ENCODE measurements around the gene NEDD4. TPM values are rescaled to one million over a fixed set of nuclear protein-coding genes. Genes with fewer than 3 reads are reported as not detected.
"Not testable (repeated sequence)": the region's sequence is repeated elsewhere in the genome, so short reads cannot be mapped to it uniquely, and the experiment has no call there.

NEDD4 gene
- total RNA-seq, 6 experiments from 2014 or later: 16.0 to 65.3 (median 22.4) TPM

GRCh38 chr15:56032373-56032772, 39.0 kb upstream of the NEDD4 start:
- Histone ChIP-seq H3K4me1 (peaks cover 0 to 6% (median 0%) of the 10 kb centered on the region in 4 donors), H3K27ac (no peak overlapping the region), H3K27me3 (no peaks in the 10 kb centered on the region), H3K4me3 (no peak overlapping the region), H3K9me3 (no peaks in the 10 kb centered on the region), H3K36me3 (no peaks in the 10 kb centered on the region)
- WGBS (ENCODE audit: insufficient coverage, low coverage, low lambda C conversion rate, missing lambda C conversion rate): 33% methylated on average over 1 of the region's 1 CpG
- intact Hi-C loops (cut with DNase I): no loop called here
- DNase-seq: no peak
- ATAC-seq: peak in 3 of 4 donors; percentile 14 to 46 (median 32)
- no peak for TF ChIP-seq POLR2A (IDR thresholded peaks at IDR 0.05)
- TF ChIP-seq, protein P1, sequence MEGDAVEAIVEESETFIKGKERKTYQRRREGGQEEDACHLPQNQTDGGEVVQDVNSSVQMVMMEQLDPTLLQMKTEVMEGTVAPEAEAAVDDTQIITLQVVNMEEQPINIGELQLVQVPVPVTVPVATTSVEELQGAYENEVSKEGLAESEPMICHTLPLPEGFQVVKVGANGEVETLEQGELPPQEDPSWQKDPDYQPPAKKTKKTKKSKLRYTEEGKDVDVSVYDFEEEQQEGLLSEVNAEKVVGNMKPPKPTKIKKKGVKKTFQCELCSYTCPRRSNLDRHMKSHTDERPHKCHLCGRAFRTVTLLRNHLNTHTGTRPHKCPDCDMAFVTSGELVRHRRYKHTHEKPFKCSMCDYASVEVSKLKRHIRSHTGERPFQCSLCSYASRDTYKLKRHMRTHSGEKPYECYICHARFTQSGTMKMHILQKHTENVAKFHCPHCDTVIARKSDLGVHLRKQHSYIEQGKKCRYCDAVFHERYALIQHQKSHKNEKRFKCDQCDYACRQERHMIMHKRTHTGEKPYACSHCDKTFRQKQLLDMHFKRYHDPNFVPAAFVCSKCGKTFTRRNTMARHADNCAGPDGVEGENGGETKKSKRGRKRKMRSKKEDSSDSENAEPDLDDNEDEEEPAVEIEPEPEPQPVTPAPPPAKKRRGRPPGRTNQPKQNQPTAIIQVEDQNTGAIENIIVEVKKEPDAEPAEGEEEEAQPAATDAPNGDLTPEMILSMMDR (IDR thresholded peaks at IDR 0.05): no peak

DNA sequence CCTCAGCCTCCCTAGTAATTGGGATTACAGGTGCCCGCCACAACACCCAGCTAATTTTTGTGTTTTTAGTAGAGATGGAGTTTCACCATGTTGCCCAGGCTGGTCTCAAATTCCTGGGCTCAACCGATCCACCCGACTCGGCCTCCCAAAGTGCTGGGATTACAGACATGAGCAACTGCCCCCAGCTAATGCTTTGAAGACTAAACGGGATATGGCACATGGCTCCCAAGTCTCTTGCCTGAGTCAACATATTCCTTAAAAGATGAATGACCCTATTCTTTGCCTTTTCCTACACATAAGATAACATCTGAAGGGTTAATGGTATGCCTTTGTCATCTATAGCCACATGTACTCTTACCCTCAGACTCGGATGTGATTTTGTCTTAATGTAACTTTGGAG, 38.4 kb upstream of the NEDD4 start:
- DNase-seq: no peak
- Histone ChIP-seq H3K27ac (no peak overlapping the region), H3K27me3 (no peaks in the 10 kb centered on the region), H3K4me3 (no peak overlapping the region), H3K4me1 (peaks cover 0 to 6% (median 0%) of the 10 kb centered on the region in 4 donors), H3K36me3 (no peaks in the 10 kb centered on the region), H3K9me3 (no peaks in the 10 kb centered on the region)
- TF ChIP-seq POLR2A (IDR thresholded peaks at IDR 0.05): no peak
- ATAC-seq: no peak
- 84% methylated on average over 5 of the region's 6 CpGs for WGBS (ENCODE audit: insufficient coverage, low coverage, low lambda C conversion rate, missing lambda C conversion rate)
- intact Hi-C loops (cut with DNase I): no loop called here

- 85% methylated on average over 4 of the region's 4 CpGs for WGBS (ENCODE audit: insufficient coverage, low coverage, low lambda C conversion rate, missing lambda C conversion rate)
- H3K4me1 ChIP-seq: peaks cover 0 to 6% (median 0%) of the 10 kb centered on the region in 4 donors
- no peaks in the 10 kb centered on the region for H3K36me3 ChIP-seq
- H3K27ac ChIP-seq: no peak overlapping the region
- no peaks in the 10 kb centered on the region for H3K9me3 ChIP-seq
- no peak overlapping the region for H3K4me3 ChIP-seq
- intact Hi-C loops (cut with DNase I): no loop called here
- no peaks in the 10 kb centered on the region for H3K27me3 ChIP-seq
- TF ChIP-seq POLR2A (IDR thresholded peaks at IDR 0.05): no peak
- TF ChIP-seq, protein P1 (IDR thresholded peaks at IDR 0.05): no peak
- DNase-seq (no peak), ATAC-seq (no peak)
Measured at GRCh38 chr15:56031402-56031801, 38.0 kb upstream of the NEDD4 start.

DNA sequence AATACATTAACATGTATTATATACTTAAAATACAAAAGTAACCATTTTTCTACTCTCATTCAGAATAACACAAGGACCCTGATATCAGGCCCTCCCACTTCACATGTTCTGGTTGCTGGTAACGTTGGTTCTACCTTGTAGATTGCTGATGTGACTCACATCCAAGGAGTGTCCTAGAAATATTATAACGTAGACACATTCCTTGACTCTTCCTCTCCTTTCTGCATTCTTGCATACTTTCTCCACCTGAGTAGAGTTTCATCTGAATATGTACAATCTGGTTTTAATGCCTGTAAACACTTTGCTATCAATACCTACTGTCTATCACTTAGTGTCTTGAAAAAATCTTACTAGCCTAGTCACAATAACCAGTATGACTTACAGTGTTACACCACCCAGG, 35.0 kb upstream of the NEDD4 start:
- intact Hi-C loops (cut with DNase I): no loop called here
- WGBS (ENCODE audit: insufficient coverage, low coverage, low lambda C conversion rate, missing lambda C conversion rate): 71% methylated on average over 2 of the region's 2 CpGs
- no peak for DNase-seq
- Histone ChIP-seq H3K36me3 (no peaks in the 10 kb centered on the region), H3K9me3 (no peaks in the 10 kb centered on the region), H3K27ac (no peak overlapping the region), H3K4me3 (no peak overlapping the region), H3K4me1 (peaks cover 0 to 6% (median 0%) of the 10 kb centered on the region in 4 donors), H3K27me3 (no peaks in the 10 kb centered on the region)
- TF ChIP-seq, protein P1 (IDR thresholded peaks at IDR 0.05): no peak
- TF ChIP-seq POLR2A (IDR thresholded peaks at IDR 0.05): no peak
- ATAC-seq: no peak

GRCh38 chr15:56023160-56023559, 29.7 kb upstream of the NEDD4 start:
- H3K27ac ChIP-seq; DNase-seq; intact Hi-C loops (cut with DNase I): not testable (repeated sequence)

More at GRCh38 chr15:56023160-56023559, 29.7 kb upstream of the NEDD4 start:
- not testable (repeated sequence) for H3K27me3 ChIP-seq, H3K4me1 ChIP-seq, ATAC-seq, H3K4me3 ChIP-seq, H3K36me3 ChIP-seq, H3K9me3 ChIP-seq
- 60% methylated on average over 7 of the region's 7 CpGs for WGBS (ENCODE audit: insufficient coverage, low coverage, low lambda C conversion rate, missing lambda C conversion rate)
